Adrenal gland (tissue), 5 donors: ENCODE measurements around the gene RTN4.

ENCODE experiments used
- POLR2A ChIP-seq, 2 donors: fragments of 450-650 bp; IDR thresholded peaks; one replicate each; pipeline ENCODE4 v1.6.1; 2017; ENCODE audit warnings: antibody characterized with exemption in 2 of 2, mild to moderate bottlenecking in 2 of 2, moderate library complexity in 1 of 2
- TF ChIP-seq, protein P1 (sequence below), 6 experiments: fragments of 450-650 bp in 4 of 6; fragments of 200-600 bp in 2 of 6; sonication (generic) in 1 of 6; IDR thresholded peaks; 1 replicate in 5 of 6; 2 replicates in 1 of 6; pipeline versions ENCODE4 v1.5.1 to v1.8.0; 2016 to 2021; ENCODE audit warnings: antibody characterized with exemption in 6 of 6, mild to moderate bottlenecking in 2 of 6, moderate library complexity in 1 of 6
- donor health status: DM: no; HTN: no; CAD: no.

DNA sequence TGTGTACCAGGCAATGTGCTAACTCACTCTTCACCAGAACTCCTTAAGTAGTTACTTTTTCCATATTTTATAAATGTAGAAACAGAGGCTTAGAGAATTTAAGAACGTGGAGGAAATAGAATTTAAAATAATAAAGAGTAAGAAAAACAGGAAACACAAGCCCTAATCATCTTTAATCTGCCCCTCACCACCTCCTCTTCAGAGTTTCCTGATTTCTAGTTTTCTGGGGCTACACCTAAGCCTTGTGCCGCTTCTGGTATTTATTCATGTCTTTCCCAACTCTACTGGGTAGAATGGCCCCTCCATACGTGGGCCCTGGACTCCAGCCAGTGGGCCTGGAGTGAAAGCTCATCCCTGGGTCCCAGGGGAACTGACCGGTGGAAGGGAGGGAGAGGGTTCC is 85.4 kb downstream of the RTN4 start:
- TF ChIP-seq, protein P1, sequence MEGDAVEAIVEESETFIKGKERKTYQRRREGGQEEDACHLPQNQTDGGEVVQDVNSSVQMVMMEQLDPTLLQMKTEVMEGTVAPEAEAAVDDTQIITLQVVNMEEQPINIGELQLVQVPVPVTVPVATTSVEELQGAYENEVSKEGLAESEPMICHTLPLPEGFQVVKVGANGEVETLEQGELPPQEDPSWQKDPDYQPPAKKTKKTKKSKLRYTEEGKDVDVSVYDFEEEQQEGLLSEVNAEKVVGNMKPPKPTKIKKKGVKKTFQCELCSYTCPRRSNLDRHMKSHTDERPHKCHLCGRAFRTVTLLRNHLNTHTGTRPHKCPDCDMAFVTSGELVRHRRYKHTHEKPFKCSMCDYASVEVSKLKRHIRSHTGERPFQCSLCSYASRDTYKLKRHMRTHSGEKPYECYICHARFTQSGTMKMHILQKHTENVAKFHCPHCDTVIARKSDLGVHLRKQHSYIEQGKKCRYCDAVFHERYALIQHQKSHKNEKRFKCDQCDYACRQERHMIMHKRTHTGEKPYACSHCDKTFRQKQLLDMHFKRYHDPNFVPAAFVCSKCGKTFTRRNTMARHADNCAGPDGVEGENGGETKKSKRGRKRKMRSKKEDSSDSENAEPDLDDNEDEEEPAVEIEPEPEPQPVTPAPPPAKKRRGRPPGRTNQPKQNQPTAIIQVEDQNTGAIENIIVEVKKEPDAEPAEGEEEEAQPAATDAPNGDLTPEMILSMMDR (IDR thresholded peaks at IDR 0.05): no peak
- no peak for TF ChIP-seq POLR2A (IDR thresholded peaks at IDR 0.05)
